Upper lobe of right lung (tissue), 1 donor: ENCODE results near the gene WDR64. TPM values are rescaled to one million over a fixed set of nuclear protein-coding genes. Genes with fewer than 3 reads are reported as not detected.

Source experiments
- ATAC-seq: fragments of 200-7000 bp; cut with Tn5 transposase; one replicate; pipeline ENCODE4 v1.9.1; 2020; ENCODE audit warnings: mild to moderate bottlenecking, moderate library complexity
- DNase-seq: peaks from one replicate; pipeline ENCODE4 v3.0.0-alpha.2; 2020
- H3K27ac ChIP-seq: fragments of 200-600 bp; one replicate; pipeline ENCODE4 v1.8.0; 2022
- H3K27me3 ChIP-seq: fragments of 200-600 bp; one replicate; pipeline ENCODE4 v1.8.0; 2022; ENCODE audit warnings: mild to moderate bottlenecking
- H3K36me3 ChIP-seq: fragments of 200-600 bp; one replicate; pipeline ENCODE4 v1.8.0; 2022
- H3K4me1 ChIP-seq: fragments of 200-600 bp; one replicate; pipeline ENCODE4 v1.8.0; 2022
- H3K4me3 ChIP-seq: fragments of 200-600 bp; one replicate; pipeline ENCODE4 v1.8.0; 2022; ENCODE audit warnings: mild to moderate bottlenecking
- H3K9me3 ChIP-seq: fragments of 200-600 bp; one replicate; pipeline ENCODE4 v1.8.0; 2022
- CTCF ChIP-seq: fragments of 200-600 bp; IDR thresholded peaks from one replicate; pipeline ENCODE4 v1.8.0; 2022; ENCODE audit warnings: antibody characterized with exemption
- intact Hi-C: fragments of 100-400 bp; cut with DNase I; formaldehyde crosslinking; loops from one replicate; pipeline ENCODE4 v1.11.0; 2022
- total RNA-seq: library from RNA; stranded (reverse); fragmentation: NEBNext Ultra II Directional; extraction: Animal tissue kit (Norgen Biotek cat#: 25700); gene quantifications from one replicate; pipeline ENCODE4 v1.2.1, GENCODE V29; 2021
- donor health status: DM: no; HTN: yes; CAD: no; lungs with severe emphysema.

WDR64 gene
- total RNA-seq, 1 donor from 2014 or later, result not detected

DNA sequence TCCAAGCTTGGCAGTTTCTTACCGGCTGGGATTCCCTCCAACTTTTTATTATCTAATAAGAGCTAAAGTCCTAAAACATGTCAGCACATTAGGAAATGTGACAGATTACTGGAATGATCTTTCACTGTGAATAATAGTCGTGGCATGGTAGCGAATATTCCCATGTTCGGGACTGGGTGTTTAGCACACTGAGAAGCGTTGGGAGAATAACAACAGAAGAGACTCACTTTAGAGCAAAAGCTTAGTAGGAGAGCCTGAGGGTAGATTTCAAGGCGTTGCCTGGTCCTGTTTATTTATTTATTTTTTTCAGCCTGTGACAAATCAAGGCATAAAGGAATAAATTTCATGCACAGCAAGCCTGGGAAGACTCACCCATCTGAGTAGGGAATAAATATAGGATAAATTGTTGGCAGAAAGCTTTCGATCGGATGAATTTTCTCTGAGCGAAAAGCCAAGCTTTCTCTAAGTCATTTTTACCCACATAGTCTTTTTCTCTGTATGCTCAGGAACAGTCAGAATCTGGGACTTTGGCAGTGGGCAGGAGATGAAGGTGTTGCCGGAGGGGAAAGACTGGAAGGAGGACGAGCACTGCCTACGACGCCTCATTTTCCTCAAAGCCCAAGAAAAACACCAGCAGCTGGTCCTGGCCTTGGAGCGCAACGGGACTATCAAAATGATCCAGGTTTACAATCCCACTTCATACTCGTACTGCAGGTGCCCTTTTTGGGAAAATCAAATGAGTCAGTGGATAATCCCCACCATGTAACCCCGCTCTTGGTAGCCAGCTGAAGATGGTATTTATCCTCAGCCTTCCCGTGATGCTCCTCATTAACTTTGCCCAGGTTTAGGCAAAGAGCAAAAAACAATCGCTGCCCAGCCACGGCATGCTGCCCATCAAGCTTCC lies 97.2 kb downstream of the WDR64 start:
- H3K36me3 ChIP-seq, result no peaks in the 10 kb centered on the region
- peak overlapping the region; percentile 11 for H3K4me3 ChIP-seq
- H3K9me3 ChIP-seq, result no peaks in the 10 kb centered on the region
- no peak overlapping the region for H3K27ac ChIP-seq
- DNase-seq (no peak), ATAC-seq (no peak)
- no peak for TF ChIP-seq CTCF
- intact Hi-C loops, result no loop called here
- no peaks in the 10 kb centered on the region for H3K4me1 ChIP-seq
- no peaks in the 10 kb centered on the region for H3K27me3 ChIP-seq

- intact Hi-C loops, result no loop called here
- ATAC-seq (no peak), DNase-seq (no peak)
- no peaks in the 10 kb centered on the region for H3K4me1 ChIP-seq
- H3K36me3 ChIP-seq, result no peaks in the 10 kb centered on the region
- H3K27ac ChIP-seq, result no peak overlapping the region
- TF ChIP-seq CTCF, result no peak
- H3K9me3 ChIP-seq, result no peaks in the 10 kb centered on the region
- no peaks in the 10 kb centered on the region for H3K27me3 ChIP-seq
- H3K4me3 ChIP-seq, result no peak overlapping the region
Observed at GRCh38 chr1:241749945-241750695, 98.0 kb downstream of the WDR64 start.

DNA sequence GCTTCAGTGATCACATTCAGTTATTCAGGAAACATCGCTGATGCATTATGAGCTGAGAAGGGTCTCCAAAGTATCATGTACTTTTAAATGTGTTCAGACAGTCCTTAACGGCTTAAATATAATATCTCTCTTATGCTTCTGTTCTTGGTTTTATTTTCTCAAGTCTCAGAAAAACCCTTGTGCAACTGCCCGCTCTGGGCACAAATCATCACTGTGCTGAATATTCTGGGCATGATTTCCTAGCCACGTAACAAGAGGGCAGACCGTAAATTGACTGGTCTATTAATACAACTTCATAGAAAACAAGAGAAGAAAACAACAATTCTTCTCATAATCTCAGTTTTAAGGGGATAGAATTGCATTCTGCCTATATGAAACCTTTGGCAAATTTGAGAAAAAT lies 99.4 kb downstream of the WDR64 start:
- Histone ChIP-seq H3K27me3 (no peaks in the 10 kb centered on the region), H3K4me1 (no peaks in the 10 kb centered on the region), H3K27ac (no peak overlapping the region), H3K36me3 (no peaks in the 10 kb centered on the region), H3K4me3 (no peak overlapping the region), H3K9me3 (no peaks in the 10 kb centered on the region)
- no peak for DNase-seq
- no peak for ATAC-seq
- TF ChIP-seq CTCF, result no peak
- intact Hi-C loops, result no loop called here

DNA sequence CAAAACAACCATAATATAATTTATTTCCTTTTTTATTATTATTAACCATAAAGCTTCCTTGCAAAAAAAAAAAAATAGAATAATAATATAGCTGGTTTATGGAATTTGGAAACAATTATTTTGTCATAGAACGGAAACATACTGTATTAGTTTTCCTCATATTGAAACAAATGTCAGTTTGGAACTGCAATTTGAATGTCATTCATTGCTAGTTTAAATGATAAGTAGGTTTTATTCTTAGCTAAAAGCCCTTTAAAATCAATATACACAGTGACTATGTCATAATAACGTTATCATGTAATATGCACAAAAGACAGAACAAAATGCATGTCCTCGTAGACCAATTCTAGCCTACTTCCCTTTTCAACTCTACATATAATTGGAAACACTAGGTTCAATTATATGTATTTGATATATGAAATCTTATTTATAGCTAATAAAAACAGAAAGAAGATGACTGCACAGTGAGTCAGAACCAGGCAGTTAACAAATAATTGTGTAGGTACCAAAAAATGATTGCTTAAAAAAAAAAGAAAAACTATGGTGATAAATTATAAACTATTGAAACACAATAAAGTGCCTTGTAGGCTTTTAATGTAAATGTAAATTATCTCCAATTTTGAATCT lies 110.7 kb downstream of the WDR64 start:
- Histone ChIP-seq H3K4me3 (no peak overlapping the region), H3K9me3 (no peaks in the 10 kb centered on the region), H3K27ac (no peak overlapping the region), H3K36me3 (no peaks in the 10 kb centered on the region), H3K4me1 (no peaks in the 10 kb centered on the region), H3K27me3 (no peaks in the 10 kb centered on the region)
- intact Hi-C loops, result no loop called here
- ATAC-seq (no peak), DNase-seq (no peak)
- TF ChIP-seq CTCF, result no peak

GRCh38 chr1:241765390-241765789 lies 113.3 kb downstream of the WDR64 start:
- H3K27ac ChIP-seq, result no peak overlapping the region
- ATAC-seq (no peak), DNase-seq (no peak)
- H3K27me3 ChIP-seq, result no peaks in the 10 kb centered on the region
- no peak for TF ChIP-seq CTCF
- H3K4me1 ChIP-seq, result no peaks in the 10 kb centered on the region
- H3K9me3 ChIP-seq, result no peaks in the 10 kb centered on the region
- H3K4me3 ChIP-seq, result no peak overlapping the region
- intact Hi-C loops, result no loop called here
- H3K36me3 ChIP-seq, result no peaks in the 10 kb centered on the region
